ENCODE measurements around the gene DRAP1.

GRCh38 chr11:65919141-65919572, at the start of gene DRAP1:
- TF ChIP-seq POLR2A (IDR thresholded peaks at IDR 0.05) = peak; percentile 40 to 56
- TF ChIP-seq, protein P1, sequence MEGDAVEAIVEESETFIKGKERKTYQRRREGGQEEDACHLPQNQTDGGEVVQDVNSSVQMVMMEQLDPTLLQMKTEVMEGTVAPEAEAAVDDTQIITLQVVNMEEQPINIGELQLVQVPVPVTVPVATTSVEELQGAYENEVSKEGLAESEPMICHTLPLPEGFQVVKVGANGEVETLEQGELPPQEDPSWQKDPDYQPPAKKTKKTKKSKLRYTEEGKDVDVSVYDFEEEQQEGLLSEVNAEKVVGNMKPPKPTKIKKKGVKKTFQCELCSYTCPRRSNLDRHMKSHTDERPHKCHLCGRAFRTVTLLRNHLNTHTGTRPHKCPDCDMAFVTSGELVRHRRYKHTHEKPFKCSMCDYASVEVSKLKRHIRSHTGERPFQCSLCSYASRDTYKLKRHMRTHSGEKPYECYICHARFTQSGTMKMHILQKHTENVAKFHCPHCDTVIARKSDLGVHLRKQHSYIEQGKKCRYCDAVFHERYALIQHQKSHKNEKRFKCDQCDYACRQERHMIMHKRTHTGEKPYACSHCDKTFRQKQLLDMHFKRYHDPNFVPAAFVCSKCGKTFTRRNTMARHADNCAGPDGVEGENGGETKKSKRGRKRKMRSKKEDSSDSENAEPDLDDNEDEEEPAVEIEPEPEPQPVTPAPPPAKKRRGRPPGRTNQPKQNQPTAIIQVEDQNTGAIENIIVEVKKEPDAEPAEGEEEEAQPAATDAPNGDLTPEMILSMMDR (IDR thresholded peaks at IDR 0.05) = peak in 2 of 6 experiments; percentile 6 to 44
